LNCaP clone FGC (cell line): ENCODE measurements around the gene RETREG2.

Experiments used
- DNase-seq: peaks from one replicate; pipeline ENCODE4 v3.0.0-alpha.2; 2011; ENCODE audit warnings: low read depth
- H3K4me3 ChIP-seq: 2 replicates; pipeline ENCODE4 v1.5.1; 2011; ENCODE audit warnings: mild to moderate bottlenecking, low read depth, low read length, control low read depth
- TF ChIP-seq, protein P1 (sequence below): IDR thresholded peaks from 2 replicates; pipeline ENCODE4 v1.5.1; 2012; ENCODE audit warnings: mild to moderate bottlenecking; ENCODE audit not compliant: control insufficient read depth, insufficient read depth; ENCODE audit errors: extremely low read depth

RETREG2 gene

DNA sequence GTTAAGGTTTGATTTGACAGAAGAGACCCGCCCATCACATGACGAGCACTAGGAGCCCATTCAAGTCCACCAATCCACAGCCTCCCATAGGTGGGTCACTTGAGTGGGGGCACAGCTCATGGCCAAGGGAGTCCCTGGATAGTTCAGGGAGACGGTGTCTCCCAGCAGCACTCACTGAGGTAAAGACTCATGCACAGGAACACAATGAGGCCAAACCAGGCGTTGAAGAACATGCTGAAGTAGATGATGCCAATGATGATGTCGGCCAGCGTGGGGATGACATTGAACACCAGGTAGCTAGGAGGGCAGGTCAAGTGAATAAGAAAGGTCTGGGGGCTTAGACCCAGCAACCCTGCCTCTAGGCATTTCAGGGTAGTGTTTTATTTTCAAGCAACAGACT lies 36.7 kb downstream of the RETREG2 start:
- no peak for DNase-seq
- TF ChIP-seq, protein P1, sequence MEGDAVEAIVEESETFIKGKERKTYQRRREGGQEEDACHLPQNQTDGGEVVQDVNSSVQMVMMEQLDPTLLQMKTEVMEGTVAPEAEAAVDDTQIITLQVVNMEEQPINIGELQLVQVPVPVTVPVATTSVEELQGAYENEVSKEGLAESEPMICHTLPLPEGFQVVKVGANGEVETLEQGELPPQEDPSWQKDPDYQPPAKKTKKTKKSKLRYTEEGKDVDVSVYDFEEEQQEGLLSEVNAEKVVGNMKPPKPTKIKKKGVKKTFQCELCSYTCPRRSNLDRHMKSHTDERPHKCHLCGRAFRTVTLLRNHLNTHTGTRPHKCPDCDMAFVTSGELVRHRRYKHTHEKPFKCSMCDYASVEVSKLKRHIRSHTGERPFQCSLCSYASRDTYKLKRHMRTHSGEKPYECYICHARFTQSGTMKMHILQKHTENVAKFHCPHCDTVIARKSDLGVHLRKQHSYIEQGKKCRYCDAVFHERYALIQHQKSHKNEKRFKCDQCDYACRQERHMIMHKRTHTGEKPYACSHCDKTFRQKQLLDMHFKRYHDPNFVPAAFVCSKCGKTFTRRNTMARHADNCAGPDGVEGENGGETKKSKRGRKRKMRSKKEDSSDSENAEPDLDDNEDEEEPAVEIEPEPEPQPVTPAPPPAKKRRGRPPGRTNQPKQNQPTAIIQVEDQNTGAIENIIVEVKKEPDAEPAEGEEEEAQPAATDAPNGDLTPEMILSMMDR = no peak
- H3K4me3 ChIP-seq = no peak overlapping the region

GRCh38 chr2:219215871-219216534 lies 37.9 kb downstream of the RETREG2 start:
- TF ChIP-seq, protein P1 = no peak
- H3K4me3 ChIP-seq = no peak overlapping the region
- DNase-seq = no peak

GRCh38 chr2:219216535-219216915 lies 38.5 kb downstream of the RETREG2 start:
- H3K4me3 ChIP-seq = no peak overlapping the region
- TF ChIP-seq, protein P1 = no peak
- no peak for DNase-seq

DNA sequence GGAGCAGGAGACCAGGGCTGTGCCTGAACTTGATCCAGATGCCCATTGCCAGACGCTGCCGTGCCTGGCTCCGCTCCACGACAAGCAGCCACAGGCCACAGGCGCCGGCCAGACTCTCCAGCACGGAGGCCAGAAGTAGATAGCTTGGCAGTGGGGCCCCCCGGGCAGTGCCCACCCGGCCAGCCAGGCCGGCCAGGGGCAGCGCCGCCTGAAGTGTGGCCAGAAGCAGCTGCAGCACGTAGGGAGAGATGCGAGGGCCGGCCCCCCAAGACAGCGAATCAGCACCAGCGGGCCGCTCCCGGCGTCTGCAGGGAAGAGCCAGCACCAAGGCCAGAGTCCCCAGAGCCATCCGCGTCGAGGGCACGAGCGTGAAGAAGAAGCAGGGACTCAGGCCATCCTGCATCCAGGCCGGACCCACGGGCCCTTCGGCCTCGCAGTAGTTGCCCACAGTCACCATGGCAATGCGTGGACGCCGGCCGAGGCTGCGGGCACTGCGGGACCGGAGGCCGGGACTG lies 40.2 kb downstream of the RETREG2 start:
- peak; percentile 37 for DNase-seq
- H3K4me3 ChIP-seq = peak overlapping the region; percentile 55
- TF ChIP-seq, protein P1 = no peak

DNA sequence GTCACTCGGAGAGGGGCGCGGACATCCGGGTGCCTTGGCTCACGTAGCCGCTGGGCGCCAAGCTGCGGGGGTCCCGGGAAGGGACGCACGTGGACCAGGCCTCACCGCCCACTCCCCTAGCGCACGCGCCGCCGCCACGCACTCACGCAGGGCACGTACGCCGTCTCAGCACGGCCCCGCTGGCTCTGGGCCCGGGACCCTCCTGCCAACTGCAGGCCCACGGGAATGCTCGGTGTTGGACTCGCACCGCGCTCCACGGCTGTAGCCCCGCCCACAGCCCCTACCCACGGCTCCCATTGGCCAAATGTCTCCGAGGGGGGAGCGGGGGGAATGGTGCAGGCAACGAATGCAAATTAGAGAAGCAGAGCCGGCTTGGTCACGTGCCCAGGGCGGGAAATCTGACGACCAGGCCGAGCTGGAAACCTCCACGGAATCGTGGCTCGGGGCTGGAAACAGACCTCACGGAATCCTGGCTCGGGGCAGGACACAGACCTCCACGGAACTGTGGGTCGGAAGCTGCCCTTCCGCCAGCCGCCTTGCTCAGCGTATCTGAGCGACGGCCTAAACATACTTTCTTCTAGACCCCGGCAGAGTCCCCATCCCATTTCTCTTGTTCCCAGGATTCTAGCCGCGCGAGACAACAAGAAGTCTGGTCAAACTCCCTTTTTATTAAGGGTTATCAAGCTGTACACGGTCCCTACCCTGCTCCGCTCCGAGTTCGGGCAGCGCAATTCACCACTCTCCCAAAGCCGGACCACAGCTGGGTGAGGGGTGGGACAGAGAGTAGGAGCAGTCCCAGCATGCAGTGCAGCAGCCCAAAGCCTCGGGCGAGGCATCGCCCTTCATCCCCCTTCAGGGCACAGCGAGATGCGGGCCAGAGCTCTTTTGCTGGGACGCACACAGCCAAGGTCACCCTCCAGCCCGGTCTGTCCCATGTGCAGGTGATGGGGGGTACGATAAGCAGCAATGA lies 40.9 kb downstream of the RETREG2 start, which contains the start of gene ABCB6:
Gene ABCB6, minus strand, starts transcription at position 227 of the 970 bp plus-strand sequence. CDS start 285 bp downstream, outside the sequence.
- H3K4me3 ChIP-seq = peak within 1 kb of the TSS; percentile 55
- DNase-seq = peak; percentile 79
- TF ChIP-seq, protein P1 = no peak

GRCh38 chr2:219219784-219220532 lies 41.9 kb downstream of the RETREG2 start:
- TF ChIP-seq, protein P1 = no peak
- DNase-seq = no peak
- H3K4me3 ChIP-seq = no peak overlapping the region
